ENCODE data around the gene GSTCD.

DNA sequence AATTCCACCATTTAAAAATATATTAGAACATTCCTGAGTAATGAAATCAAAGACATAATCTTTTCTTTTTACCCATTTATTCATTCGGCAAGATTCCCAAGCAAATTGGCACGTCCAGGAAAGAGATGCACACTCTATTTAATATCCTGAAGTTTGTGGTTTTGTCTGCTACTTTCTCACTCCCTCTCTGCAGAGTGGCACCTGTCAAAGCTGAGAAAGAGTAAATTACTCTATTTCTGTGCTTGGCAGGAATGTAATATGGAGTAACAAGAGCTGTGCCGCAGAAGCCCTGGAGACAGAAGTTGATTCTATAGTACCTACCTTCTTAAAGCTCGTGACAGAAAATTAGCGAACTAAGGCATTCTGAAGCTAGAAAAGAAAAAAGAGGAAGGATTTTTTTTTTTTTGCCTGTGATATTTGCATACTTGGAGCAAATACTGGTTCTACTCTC, 5.5 kb downstream of the GSTCD start:
- TF ChIP-seq, protein P1, sequence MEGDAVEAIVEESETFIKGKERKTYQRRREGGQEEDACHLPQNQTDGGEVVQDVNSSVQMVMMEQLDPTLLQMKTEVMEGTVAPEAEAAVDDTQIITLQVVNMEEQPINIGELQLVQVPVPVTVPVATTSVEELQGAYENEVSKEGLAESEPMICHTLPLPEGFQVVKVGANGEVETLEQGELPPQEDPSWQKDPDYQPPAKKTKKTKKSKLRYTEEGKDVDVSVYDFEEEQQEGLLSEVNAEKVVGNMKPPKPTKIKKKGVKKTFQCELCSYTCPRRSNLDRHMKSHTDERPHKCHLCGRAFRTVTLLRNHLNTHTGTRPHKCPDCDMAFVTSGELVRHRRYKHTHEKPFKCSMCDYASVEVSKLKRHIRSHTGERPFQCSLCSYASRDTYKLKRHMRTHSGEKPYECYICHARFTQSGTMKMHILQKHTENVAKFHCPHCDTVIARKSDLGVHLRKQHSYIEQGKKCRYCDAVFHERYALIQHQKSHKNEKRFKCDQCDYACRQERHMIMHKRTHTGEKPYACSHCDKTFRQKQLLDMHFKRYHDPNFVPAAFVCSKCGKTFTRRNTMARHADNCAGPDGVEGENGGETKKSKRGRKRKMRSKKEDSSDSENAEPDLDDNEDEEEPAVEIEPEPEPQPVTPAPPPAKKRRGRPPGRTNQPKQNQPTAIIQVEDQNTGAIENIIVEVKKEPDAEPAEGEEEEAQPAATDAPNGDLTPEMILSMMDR (IDR thresholded peaks at IDR 0.05) = no peak
- TF ChIP-seq POLR2A (IDR thresholded peaks at IDR 0.05) = no peak
